Tibial nerve (tissue), 4 donors: ENCODE data around the gene HIVEP2. TPM values are rescaled to one million over a fixed set of nuclear protein-coding genes. Genes with fewer than 3 reads are reported as not detected.

Source experiments
- DNase-seq, 2 donors: peaks; one replicate each; pipeline ENCODE4 v3.0.0-alpha.2; 2019; ENCODE audit warnings: low spot score in 2 of 2
- H3K27ac ChIP-seq, 4 donors: fragments of 200-600 bp; sonication (generic) in 3 of 4; one replicate each; pipeline ENCODE4 v1.5.1; 2017 to 2019; ENCODE audit warnings: mild to moderate bottlenecking in 1 of 4
- H3K27me3 ChIP-seq, 2 donors: fragments of 200-600 bp; sonication (generic) in 1 of 2; one replicate each; pipeline versions ENCODE4 v1.5.1 to v1.6.0; 2017 to 2019
- H3K36me3 ChIP-seq, 3 donors: fragments of 200-600 bp; sonication (generic); one replicate each; pipeline ENCODE4 v1.5.1; 2018 to 2019
- H3K4me1 ChIP-seq, 4 donors: fragments of 200-600 bp; sonication (generic) in 3 of 4; one replicate each; pipeline ENCODE4 v1.5.1; 2017 to 2019
- H3K4me3 ChIP-seq, 4 donors: fragments of 200-600 bp; sonication (generic) in 3 of 4; one replicate each; pipeline ENCODE4 v1.5.1; 2017 to 2019; ENCODE audit warnings: mild to moderate bottlenecking in 1 of 4, moderate library complexity in 1 of 4
- H3K9me3 ChIP-seq, 4 donors: fragments of 200-600 bp; sonication (generic) in 3 of 4; one replicate each; pipeline ENCODE4 v1.5.1; 2017 to 2019
- EP300 ChIP-seq, 2 donors: sonication (generic); formaldehyde crosslinking; IDR thresholded peaks; one replicate each; pipeline ENCODE4 v1.6.1; 2017; ENCODE audit warnings: antibody characterized with exemption in 2 of 2, mild to moderate bottlenecking in 1 of 2
- POLR2A ChIP-seq, 2 donors: fragments of 450-650 bp; IDR thresholded peaks; one replicate each; pipeline ENCODE4 v1.6.1; 2017; ENCODE audit warnings: antibody characterized with exemption in 2 of 2, mild to moderate bottlenecking in 2 of 2, moderate library complexity in 2 of 2
- WGBS, 2 donors: methylation state at CpG; one replicate each; pipeline ENCODE4 v1.1.5; 2018; 5-methylcytosine and 5-hydroxymethylcytosine counted together
- total RNA-seq, 4 donors: library from RNA; depleted of rRNA; stranded (reverse); fragments of >200 nt; gene quantifications; one replicate each; pipeline ENCODE4 v1.1.0, GENCODE V29; 2016
- TF ChIP-seq, protein P1 (sequence below), 5 experiments: fragments of 200-600 bp in 3 of 5; fragments of 450-650 bp in 2 of 5; sonication (generic) in 3 of 5; IDR thresholded peaks; one replicate each; pipeline ENCODE4 v1.5.1; 2016 to 2019; ENCODE audit warnings: antibody characterized with exemption in 5 of 5, mild to moderate bottlenecking in 3 of 5, moderate library complexity in 2 of 5

Gene HIVEP2
- total RNA-seq, 4 donors from 2014 or later = 15.9 to 24.0 (median 19.9) TPM

DNA sequence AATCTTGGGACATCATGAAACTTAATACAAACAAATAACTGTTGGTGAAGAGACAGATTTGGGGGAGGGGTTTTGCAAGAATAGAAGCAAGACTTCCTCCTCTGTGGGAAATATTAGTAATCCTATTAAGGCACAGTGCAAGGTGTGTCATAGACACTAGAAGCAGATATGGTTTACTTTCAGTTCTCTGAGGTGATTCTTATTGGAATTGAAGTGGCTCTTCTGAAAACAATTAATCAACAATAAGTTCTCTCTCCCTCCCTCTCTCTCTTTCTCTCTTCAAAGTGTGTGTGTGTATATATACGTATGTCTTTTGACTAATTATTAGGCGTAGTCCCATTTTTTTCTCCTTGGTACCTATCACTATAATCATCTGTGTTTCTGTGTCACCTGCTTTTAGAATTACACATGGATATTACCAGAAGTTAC is 99.8 kb downstream of the HIVEP2 start:
- peak overlapping the region in 3 of 4 donors; percentile 71 to 83 (median 79) for H3K27ac ChIP-seq
- H3K4me3 ChIP-seq = peak overlapping the region in 2 of 4 donors; percentile 24 to 31
- 87 to 90% methylated on average over 2 of the region's 2 CpGs for WGBS, 2 donors
- H3K9me3 ChIP-seq = no peaks in the 10 kb centered on the region
- no peak for TF ChIP-seq POLR2A (IDR thresholded peaks at IDR 0.05)
- TF ChIP-seq, protein P1, sequence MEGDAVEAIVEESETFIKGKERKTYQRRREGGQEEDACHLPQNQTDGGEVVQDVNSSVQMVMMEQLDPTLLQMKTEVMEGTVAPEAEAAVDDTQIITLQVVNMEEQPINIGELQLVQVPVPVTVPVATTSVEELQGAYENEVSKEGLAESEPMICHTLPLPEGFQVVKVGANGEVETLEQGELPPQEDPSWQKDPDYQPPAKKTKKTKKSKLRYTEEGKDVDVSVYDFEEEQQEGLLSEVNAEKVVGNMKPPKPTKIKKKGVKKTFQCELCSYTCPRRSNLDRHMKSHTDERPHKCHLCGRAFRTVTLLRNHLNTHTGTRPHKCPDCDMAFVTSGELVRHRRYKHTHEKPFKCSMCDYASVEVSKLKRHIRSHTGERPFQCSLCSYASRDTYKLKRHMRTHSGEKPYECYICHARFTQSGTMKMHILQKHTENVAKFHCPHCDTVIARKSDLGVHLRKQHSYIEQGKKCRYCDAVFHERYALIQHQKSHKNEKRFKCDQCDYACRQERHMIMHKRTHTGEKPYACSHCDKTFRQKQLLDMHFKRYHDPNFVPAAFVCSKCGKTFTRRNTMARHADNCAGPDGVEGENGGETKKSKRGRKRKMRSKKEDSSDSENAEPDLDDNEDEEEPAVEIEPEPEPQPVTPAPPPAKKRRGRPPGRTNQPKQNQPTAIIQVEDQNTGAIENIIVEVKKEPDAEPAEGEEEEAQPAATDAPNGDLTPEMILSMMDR (IDR thresholded peaks at IDR 0.05) = no peak
- no peak for TF ChIP-seq EP300 (IDR thresholded peaks at IDR 0.05)
- no peaks in the 10 kb centered on the region for H3K36me3 ChIP-seq
- H3K4me1 ChIP-seq = peaks cover 0 to 80% (median 40%) of the 10 kb centered on the region in 4 donors
- H3K27me3 ChIP-seq = no peaks in the 10 kb centered on the region
- no peak for DNase-seq

DNA sequence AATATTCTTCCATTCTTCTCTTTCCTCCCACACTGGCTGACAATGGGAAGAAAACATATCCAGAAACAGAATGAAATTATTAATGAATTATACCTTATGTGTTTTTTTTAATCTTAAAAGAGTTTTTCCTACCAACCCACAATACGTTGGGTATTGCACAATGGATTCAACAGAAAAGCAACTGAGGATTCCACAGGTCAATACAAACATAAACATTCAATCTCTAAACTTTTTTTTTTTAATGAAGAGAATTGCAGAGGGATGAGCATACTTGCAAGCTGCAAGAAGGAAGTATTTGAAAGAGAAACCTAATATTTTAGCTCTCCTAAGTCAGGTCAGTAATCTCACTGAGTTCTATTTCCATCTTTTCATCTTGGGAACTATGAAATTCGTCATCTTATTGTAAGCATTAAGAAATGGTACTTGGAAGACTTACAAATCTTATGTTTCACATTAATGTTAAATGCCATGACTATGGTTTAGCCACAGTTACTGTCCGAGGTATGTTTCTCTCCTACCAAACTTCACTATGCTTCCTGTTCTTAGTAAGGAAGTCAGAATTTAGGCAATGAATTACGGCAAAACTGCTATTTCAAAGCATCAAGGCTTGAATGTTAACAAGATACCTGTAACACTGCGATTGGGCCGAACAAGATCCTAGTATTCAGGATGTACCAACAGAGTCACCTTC is 100.8 kb downstream of the HIVEP2 start:
- Histone ChIP-seq H3K36me3 (no peaks in the 10 kb centered on the region), H3K27me3 (no peaks in the 10 kb centered on the region), H3K4me3 (no peak overlapping the region), H3K4me1 (peaks cover 0 to 77% (median 40%) of the 10 kb centered on the region in 4 donors), H3K9me3 (no peaks in the 10 kb centered on the region), H3K27ac (peak overlapping the region in 1 of 4 donors; percentile 79)
- WGBS, 2 donors = 70 to 79% methylated on average over 6 of the region's 6 CpGs
- DNase-seq = no peak
- TF ChIP-seq, protein P1 (IDR thresholded peaks at IDR 0.05) = no peak
- no peak for TF ChIP-seq POLR2A (IDR thresholded peaks at IDR 0.05)
- no peak for TF ChIP-seq EP300 (IDR thresholded peaks at IDR 0.05)

DNA sequence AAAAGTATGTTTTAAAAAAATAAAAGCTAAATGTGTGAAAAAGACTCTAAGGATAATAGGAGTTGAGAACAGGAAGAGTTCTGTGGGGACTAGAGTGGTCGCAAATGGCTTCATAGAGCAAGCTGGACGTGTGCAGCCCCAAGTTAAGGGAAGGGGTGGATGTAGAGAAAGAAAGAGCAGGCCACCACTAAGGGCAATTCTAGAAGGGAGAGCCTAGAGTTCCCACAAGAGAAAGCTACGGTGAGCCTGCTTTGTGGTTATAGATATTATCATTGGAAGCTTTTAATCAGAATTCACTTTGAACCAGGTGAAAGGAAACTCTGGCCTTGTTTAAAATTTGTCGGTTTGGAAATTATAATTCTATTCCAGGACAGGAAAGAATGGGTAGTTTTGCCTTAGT is 101.6 kb downstream of the HIVEP2 start:
- Histone ChIP-seq H3K4me1 (peaks cover 0 to 75% (median 39%) of the 10 kb centered on the region in 4 donors), H3K27me3 (no peaks in the 10 kb centered on the region), H3K27ac (peak overlapping the region in 3 of 4 donors; percentile 32 to 65 (median 51)), H3K9me3 (no peaks in the 10 kb centered on the region), H3K4me3 (peak overlapping the region in 1 of 4 donors; percentile 7), H3K36me3 (no peaks in the 10 kb centered on the region)
- TF ChIP-seq POLR2A (IDR thresholded peaks at IDR 0.05) = no peak
- no peak for TF ChIP-seq EP300 (IDR thresholded peaks at IDR 0.05)
- TF ChIP-seq, protein P1 (IDR thresholded peaks at IDR 0.05) = no peak
- DNase-seq = no peak
- 81 to 83% methylated on average over 4 of the region's 4 CpGs for WGBS, 2 donors

DNA sequence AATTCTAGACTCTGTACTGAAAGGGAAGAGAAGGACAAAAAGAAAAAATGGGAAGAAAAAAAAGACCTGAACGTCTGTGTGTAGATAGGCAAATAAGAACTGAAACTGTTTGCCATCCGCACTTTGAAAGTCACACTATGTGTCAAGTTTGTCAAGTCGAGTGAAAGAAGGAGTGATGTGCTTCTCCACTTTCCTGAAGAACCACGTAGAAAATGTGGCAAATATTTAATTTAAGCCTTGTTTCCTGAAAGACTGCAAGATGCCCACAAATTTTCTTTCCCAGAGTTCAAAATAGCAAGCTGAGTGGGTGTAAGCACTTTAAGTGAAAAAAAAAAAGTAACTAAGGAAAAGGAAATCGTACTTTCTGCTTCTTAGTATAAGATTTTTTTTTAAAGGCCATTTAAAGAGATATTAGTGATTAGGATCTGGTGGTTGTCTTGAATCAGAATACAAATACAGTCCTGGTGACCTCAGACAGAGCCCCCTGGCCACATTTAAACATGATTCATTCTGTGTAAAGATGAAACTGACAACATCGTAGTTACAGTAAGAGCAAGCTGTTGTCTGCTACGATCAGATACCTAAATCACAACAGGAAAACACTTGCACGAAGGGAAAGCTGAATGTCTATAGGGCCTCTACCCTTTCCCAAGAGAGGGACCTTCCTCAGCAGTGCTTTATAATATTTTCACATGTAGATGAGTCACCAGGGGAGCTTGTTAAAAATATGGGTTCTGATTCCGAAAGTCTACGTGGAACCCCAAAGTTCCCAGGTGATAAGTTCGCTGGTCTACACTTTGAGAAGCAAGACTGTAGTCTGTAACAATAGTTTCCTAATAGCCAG is 102.3 kb downstream of the HIVEP2 start:
- no peaks in the 10 kb centered on the region for H3K36me3 ChIP-seq

DNA sequence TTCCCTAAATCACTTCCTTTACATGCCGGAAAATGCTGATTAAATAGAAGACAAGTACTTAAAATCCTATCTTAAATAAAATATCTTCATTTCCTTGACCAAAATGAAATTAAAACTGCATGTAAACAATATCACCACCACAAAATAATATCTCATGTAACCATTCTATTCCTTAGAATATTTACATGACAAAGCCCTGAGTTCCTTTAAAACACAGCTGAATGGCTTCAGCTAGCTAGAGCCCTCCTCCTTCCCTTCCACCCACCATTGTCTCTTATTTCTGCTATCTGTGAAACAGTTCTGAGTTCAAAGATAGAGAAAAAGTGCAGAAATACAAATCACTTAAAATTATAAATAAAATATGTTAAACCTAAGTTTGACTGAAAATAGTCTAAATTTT is 103.1 kb downstream of the HIVEP2 start:
- no peaks in the 10 kb centered on the region for H3K36me3 ChIP-seq
- H3K4me1 ChIP-seq = peaks cover 0 to 61% (median 38%) of the 10 kb centered on the region in 4 donors
- TF ChIP-seq EP300 (IDR thresholded peaks at IDR 0.05) = no peak
- TF ChIP-seq, protein P1 (IDR thresholded peaks at IDR 0.05) = no peak
- no peaks in the 10 kb centered on the region for H3K27me3 ChIP-seq
- H3K27ac ChIP-seq = peak overlapping the region in 3 of 4 donors; percentile 7 to 65 (median 51)
- WGBS, 2 donors = 78 to 87% methylated on average over 1 of the region's 1 CpG
- peak overlapping the region in 1 of 4 donors; percentile 18 for H3K4me3 ChIP-seq
- no peaks in the 10 kb centered on the region for H3K9me3 ChIP-seq
- DNase-seq = no peak

More for the DNA sequence above, 102.3 kb downstream of the HIVEP2 start:
- no peaks in the 10 kb centered on the region for H3K9me3 ChIP-seq
- WGBS, 2 donors = 47 to 54% methylated on average over 11 of the region's 11 CpGs
- no peak for DNase-seq
- peak overlapping the region in 2 of 4 donors; percentile 7 to 18 for H3K4me3 ChIP-seq
- peak overlapping the region in 3 of 4 donors; percentile 7 to 65 (median 51) for H3K27ac ChIP-seq
- TF ChIP-seq POLR2A (IDR thresholded peaks at IDR 0.05) (no peak), EP300 (IDR thresholded peaks at IDR 0.05) (no peak)
- H3K4me1 ChIP-seq = peaks cover 0 to 68% (median 39%) of the 10 kb centered on the region in 4 donors
- no peaks in the 10 kb centered on the region for H3K27me3 ChIP-seq
